Measurements from ENCODE around the gene WDFY2. TPM values are rescaled to one million over a fixed set of nuclear protein-coding genes. Genes with fewer than 3 reads are reported as not detected.

Gene WDFY2
- total and polyA plus RNA-seq, 2 experiments from 2014 or later = 11.4 to 24.0 TPM

GRCh38 chr13:51784097-51784496 lies 199.8 kb downstream of the WDFY2 start (continued):
- TF ChIP-seq, protein P1, sequence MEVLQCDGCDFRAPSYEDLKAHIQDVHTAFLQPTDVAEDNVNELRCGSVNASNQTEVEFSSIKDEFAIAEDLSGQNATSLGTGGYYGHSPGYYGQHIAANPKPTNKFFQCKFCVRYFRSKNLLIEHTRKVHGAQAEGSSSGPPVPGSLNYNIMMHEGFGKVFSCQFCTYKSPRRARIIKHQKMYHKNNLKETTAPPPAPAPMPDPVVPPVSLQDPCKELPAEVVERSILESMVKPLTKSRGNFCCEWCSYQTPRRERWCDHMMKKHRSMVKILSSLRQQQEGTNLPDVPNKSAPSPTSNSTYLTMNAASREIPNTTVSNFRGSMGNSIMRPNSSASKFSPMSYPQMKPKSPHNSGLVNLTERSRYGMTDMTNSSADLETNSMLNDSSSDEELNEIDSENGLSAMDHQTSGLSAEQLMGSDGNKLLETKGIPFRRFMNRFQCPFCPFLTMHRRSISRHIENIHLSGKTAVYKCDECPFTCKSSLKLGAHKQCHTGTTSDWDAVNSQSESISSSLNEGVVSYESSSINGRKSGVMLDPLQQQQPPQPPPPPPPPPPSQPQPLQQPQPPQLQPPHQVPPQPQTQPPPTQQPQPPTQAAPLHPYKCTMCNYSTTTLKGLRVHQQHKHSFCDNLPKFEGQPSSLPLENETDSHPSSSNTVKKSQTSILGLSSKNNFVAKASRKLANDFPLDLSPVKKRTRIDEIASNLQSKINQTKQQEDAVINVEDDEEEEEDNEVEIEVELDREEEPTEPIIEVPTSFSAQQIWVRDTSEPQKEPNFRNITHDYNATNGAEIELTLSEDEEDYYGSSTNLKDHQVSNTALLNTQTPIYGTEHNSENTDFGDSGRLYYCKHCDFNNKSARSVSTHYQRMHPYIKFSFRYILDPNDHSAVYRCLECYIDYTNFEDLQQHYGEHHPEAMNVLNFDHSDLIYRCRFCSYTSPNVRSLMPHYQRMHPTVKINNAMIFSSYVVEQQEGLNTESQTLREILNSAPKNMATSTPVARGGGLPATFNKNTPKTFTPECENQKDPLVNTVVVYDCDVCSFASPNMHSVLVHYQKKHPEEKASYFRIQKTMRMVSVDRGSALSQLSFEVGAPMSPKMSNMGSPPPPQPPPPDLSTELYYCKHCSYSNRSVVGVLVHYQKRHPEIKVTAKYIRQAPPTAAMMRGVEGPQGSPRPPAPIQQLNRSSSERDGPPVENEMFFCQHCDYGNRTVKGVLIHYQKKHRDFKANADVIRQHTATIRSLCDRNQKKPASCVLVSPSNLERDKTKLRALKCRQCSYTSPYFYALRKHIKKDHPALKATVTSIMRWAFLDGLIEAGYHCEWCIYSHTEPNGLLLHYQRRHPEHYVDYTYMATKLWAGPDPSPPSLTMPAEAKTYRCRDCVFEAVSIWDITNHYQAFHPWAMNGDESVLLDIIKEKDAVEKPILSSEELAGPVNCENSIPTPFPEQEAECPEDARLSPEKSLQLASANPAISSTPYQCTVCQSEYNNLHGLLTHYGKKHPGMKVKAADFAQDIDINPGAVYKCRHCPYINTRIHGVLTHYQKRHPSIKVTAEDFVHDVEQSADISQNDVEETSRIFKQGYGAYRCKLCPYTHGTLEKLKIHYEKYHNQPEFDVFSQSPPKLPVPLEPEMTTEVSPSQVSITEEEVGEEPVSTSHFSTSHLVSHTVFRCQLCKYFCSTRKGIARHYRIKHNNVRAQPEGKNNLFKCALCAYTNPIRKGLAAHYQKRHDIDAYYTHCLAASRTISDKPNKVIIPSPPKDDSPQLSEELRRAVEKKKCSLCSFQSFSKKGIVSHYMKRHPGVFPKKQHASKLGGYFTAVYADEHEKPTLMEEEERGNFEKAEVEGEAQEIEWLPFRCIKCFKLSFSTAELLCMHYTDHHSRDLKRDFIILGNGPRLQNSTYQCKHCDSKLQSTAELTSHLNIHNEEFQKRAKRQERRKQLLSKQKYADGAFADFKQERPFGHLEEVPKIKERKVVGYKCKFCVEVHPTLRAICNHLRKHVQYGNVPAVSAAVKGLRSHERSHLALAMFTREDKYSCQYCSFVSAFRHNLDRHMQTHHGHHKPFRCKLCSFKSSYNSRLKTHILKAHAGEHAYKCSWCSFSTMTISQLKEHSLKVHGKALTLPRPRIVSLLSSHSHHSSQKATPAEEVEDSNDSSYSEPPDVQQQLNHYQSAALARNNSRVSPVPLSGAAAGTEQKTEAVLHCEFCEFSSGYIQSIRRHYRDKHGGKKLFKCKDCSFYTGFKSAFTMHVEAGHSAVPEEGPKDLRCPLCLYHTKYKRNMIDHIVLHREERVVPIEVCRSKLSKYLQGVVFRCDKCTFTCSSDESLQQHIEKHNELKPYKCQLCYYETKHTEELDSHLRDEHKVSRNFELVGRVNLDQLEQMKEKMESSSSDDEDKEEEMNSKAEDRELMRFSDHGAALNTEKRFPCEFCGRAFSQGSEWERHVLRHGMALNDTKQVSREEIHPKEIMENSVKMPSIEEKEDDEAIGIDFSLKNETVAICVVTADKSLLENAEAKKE (CRISPR knock-in tag; IDR thresholded peaks at IDR 0.05) = no peak
- TF ChIP-seq EZH2phosphoT487 (IDR thresholded peaks at IDR 0.05; ENCODE audit: unreplicated experiment) (no peak), REST (IDR thresholded peaks at IDR 0.05; ENCODE audit: unreplicated experiment) (no peak), STAT1 (IDR thresholded peaks at IDR 0.05; ENCODE audit: unreplicated experiment) (no peak)

DNA sequence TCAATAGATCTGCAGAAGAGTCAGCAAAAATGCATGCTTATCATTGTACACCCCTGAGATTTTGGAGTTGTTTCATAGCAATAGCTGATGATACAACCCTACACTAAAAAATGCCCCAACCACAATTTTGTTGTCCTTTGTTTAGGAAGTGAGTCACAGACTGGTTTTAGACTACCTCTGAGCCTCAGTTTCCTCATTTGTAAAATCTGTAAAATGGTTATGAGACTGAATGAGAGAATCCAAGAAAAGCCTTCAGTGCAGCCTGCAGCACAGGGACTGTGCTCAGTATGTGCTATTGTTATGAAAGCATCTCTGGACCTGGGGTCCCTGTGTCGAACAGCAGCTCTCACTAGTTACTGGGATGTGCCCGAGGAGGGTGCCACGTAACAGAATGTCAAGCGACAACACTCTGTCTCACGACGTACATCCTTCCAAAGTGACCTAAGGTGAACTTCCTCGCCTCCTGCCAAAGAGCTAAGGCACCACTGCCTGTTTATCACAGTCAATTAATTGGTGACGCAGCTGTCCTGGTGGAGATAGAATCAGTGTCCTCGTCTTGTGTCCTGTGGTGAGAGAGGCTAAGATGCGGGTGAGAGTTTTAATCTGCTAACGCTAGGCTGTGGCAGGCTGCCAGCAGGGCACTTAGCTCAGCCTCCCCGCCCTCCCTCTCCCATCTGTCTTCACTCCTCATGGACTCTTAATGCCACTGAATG lies 201.6 kb downstream of the WDFY2 start:
- peak; percentile 17 for ATAC-seq
- Histone ChIP-seq H3K4me2 (no peak overlapping the region), H3K79me2 (replicated peaks; ENCODE audit: insufficient read depth) (no peaks in the 10 kb centered on the region), H3K9me2 (ENCODE audit: insufficient read depth) (no peaks in the 10 kb centered on the region), H3F3A (replicated peaks; ENCODE audit: low read depth) (no peaks in the 10 kb centered on the region), H3K4me3 (no peak overlapping the region), H2AFZ (no peak overlapping the region), H3K27me3 (ENCODE audit: insufficient read depth) (no peaks in the 10 kb centered on the region), H3K36me3 (ENCODE audit: insufficient read depth) (no peaks in the 10 kb centered on the region), H4K20me1 (replicated peaks; ENCODE audit: insufficient read depth) (no peaks in the 10 kb centered on the region), H3K27ac (ENCODE audit: low read depth) (no peak overlapping the region), H3K4me1 (ENCODE audit: insufficient read depth) (no peaks in the 10 kb centered on the region)
- Mint-ChIP-seq H3K27me3 (ENCODE audit: insufficient read depth, low read depth, poor library complexity) (peaks cover 13% of the 10 kb centered on the region), H3K27ac (no peak overlapping the region), H3K36me3 (ENCODE audit: low read depth) (no peaks in the 10 kb centered on the region), H3K9me3 (no peaks in the 10 kb centered on the region), H3K4me3 (no peak overlapping the region), H3K4me1 (peaks cover 17% of the 10 kb centered on the region)
- DNase-seq (ENCODE audit: low spot score) = no peak
- TF ChIP-seq EZH2phosphoT487 (IDR thresholded peaks at IDR 0.05; ENCODE audit: unreplicated experiment) (no peak), ZNF331 (CRISPR knock-in tag; IDR thresholded peaks at IDR 0.05; ENCODE audit: low read depth) (no peak), POLR2AphosphoS5 (IDR thresholded peaks at IDR 0.05; ENCODE audit: low read depth) (no peak), NANOG (IDR thresholded peaks at IDR 0.05; ENCODE audit: borderline replicate concordance) (no peak), CTCF (conservative IDR thresholded peaks at IDR 0.05; ENCODE audit: low read depth in 2 of 2) (no peak), EZH2 (IDR thresholded peaks at IDR 0.05; ENCODE audit: low read depth, unreplicated experiment) (no peak), STAT1 (IDR thresholded peaks at IDR 0.05; ENCODE audit: unreplicated experiment) (no peak), JUNB (IDR thresholded peaks at IDR 0.05; ENCODE audit: unreplicated experiment) (no peak), ZNF114 (CRISPR knock-in tag; IDR thresholded peaks at IDR 0.05) (no peak)
- TF ChIP-seq, protein P2, sequence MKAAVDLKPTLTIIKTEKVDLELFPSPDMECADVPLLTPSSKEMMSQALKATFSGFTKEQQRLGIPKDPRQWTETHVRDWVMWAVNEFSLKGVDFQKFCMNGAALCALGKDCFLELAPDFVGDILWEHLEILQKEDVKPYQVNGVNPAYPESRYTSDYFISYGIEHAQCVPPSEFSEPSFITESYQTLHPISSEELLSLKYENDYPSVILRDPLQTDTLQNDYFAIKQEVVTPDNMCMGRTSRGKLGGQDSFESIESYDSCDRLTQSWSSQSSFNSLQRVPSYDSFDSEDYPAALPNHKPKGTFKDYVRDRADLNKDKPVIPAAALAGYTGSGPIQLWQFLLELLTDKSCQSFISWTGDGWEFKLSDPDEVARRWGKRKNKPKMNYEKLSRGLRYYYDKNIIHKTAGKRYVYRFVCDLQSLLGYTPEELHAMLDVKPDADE (IDR thresholded peaks at IDR 0.05) = no peak
